Mucosa of descending colon (tissue), 3 donors: ENCODE data around the gene LAMA5. TPM values are rescaled to one million over a fixed set of nuclear protein-coding genes. Genes with fewer than 3 reads are reported as not detected.

ENCODE experiments used
- ATAC-seq: fragments of 200-7000 bp; cut with Tn5 transposase; one replicate; pipeline ENCODE4 v1.9.1; 2020; ENCODE audit warnings: mild to moderate bottlenecking, moderate library complexity
- DNase-seq, 3 donors: peaks; one replicate each; pipeline ENCODE4 v3.0.0-alpha.2; 2020
- H3K36me3 ChIP-seq: fragments of 200-600 bp; one replicate; pipeline ENCODE4 v1.8.0; 2021; ENCODE audit warnings: low read depth, mild to moderate bottlenecking
- H3K4me1 ChIP-seq: fragments of 200-600 bp; one replicate; pipeline ENCODE4 v1.8.0; 2021; ENCODE audit warnings: low read depth, mild to moderate bottlenecking
- H3K4me3 ChIP-seq: fragments of 200-600 bp; one replicate; pipeline ENCODE4 v1.8.0; 2021; ENCODE audit warnings: mild to moderate bottlenecking
- H3K9me3 ChIP-seq: fragments of 200-600 bp; one replicate; pipeline ENCODE4 v1.8.0; 2021; ENCODE audit warnings: mild to moderate bottlenecking
- CTCF ChIP-seq: fragments of 200-600 bp; IDR thresholded peaks from one replicate; pipeline ENCODE4 v1.8.0; 2022; ENCODE audit warnings: antibody characterized with exemption, mild to moderate bottlenecking
- intact Hi-C, 2 donors: fragments of 100-400 bp; cut with DNase I in 1 of 2; cut with micrococcal nuclease in 1 of 2; formaldehyde crosslinking; loops; one replicate each; pipeline versions ENCODE4 v1.11.0 to v1.11.1; 2022; cut with DNase I, micrococcal nuclease
- total RNA-seq, 3 donors: library from RNA; stranded (reverse); fragmentation: NEBNext Ultra II Directional in 2 of 3; extraction: Animal tissue kit (Norgen Biotek cat#: 25700) in 2 of 3; gene quantifications; one replicate each; pipeline versions ENCODE4 v1.2.1 to v1.2.4, GENCODE V29; 2021 to 2023
- donor health status: DM: no; HTN: no; CAD: no; lungs with moderate emphysema.
- donor health status: DM: no; HTN: no; CAD: no.
- donor health status: DM: no; HTN: yes; CAD: no.

LAMA5 gene
- total RNA-seq, 3 donors from 2014 or later: 21.8 to 335 (median 40.7) TPM

- no peaks in the 10 kb centered on the region for H3K9me3 ChIP-seq
- no peaks in the 10 kb centered on the region for H3K4me1 ChIP-seq
- H3K36me3 ChIP-seq: no peaks in the 10 kb centered on the region
- no peak for DNase-seq
- no peak for TF ChIP-seq CTCF
- intact Hi-C loops: no loop called here
- H3K4me3 ChIP-seq: no peak overlapping the region
- ATAC-seq: no peak
These were observed 20.0 kb downstream of the LAMA5 start for GRCh38 chr20:62347151-62347404.

- H3K36me3 ChIP-seq: no peaks in the 10 kb centered on the region
- no peak for DNase-seq
- no peak for TF ChIP-seq CTCF
- no peaks in the 10 kb centered on the region for H3K9me3 ChIP-seq
- H3K4me1 ChIP-seq: no peaks in the 10 kb centered on the region
- no peak overlapping the region for H3K4me3 ChIP-seq
- intact Hi-C loops: no loop called here
- no peak for ATAC-seq
These were observed 20.5 kb downstream of the LAMA5 start for GRCh38 chr20:62346398-62347150.

- Histone ChIP-seq H3K9me3 (no peaks in the 10 kb centered on the region), H3K4me1 (no peaks in the 10 kb centered on the region), H3K4me3 (no peak overlapping the region), H3K36me3 (no peaks in the 10 kb centered on the region)
- no peak for ATAC-seq
- no peak for DNase-seq
- TF ChIP-seq CTCF: no peak
- intact Hi-C loops: no loop called here
These were observed 21.3 kb downstream of the LAMA5 start for GRCh38 chr20:62345681-62346370.

GRCh38 chr20:62344782-62345181 is 22.3 kb downstream of the LAMA5 start:
- no peak overlapping the region for H3K4me3 ChIP-seq
- intact Hi-C loops: no loop called here
- no peak for DNase-seq
- ATAC-seq: peak; percentile 52
- no peaks in the 10 kb centered on the region for H3K9me3 ChIP-seq
- TF ChIP-seq CTCF: no peak
- H3K36me3 ChIP-seq: no peaks in the 10 kb centered on the region
- H3K4me1 ChIP-seq: no peaks in the 10 kb centered on the region

GRCh38 chr20:62344092-62344491 is 23.0 kb downstream of the LAMA5 start:
- no peaks in the 10 kb centered on the region for H3K36me3 ChIP-seq
- no peak for TF ChIP-seq CTCF

More at GRCh38 chr20:62344092-62344491, 23.0 kb downstream of the LAMA5 start:
- DNase-seq (no peak), ATAC-seq (no peak)
- Histone ChIP-seq H3K4me3 (no peak overlapping the region), H3K4me1 (no peaks in the 10 kb centered on the region), H3K9me3 (no peaks in the 10 kb centered on the region)
- intact Hi-C loops: no loop called here
